Measurements from ENCODE around the gene TNRC18.
A peak's percentile ranks its signal among the peaks of the same experiment; 100 is the strongest.

Gene TNRC18

GRCh38 chr7:5428478-5429252 is 5.0 kb upstream of the TNRC18 start:
- DNase-seq (ENCODE audit: insufficient read length, low spot score) (no peak), FAIRE-seq (no peak)
- peak; percentile 28 for TF ChIP-seq CTCF (IDR thresholded peaks at IDR 0.05; ENCODE audit: insufficient read depth, missing control alignments)

- TF ChIP-seq CTCF (IDR thresholded peaks at IDR 0.05; ENCODE audit: insufficient read depth, missing control alignments): no peak
- DNase-seq (ENCODE audit: insufficient read length, low spot score): no peak
- no peak for FAIRE-seq
Measured at GRCh38 chr7:5426226-5426475, 2.5 kb upstream of the TNRC18 start.

GRCh38 chr7:5425507-5426225 is 2.0 kb upstream of the TNRC18 start:
- FAIRE-seq: no peak
- no peak for DNase-seq (ENCODE audit: insufficient read length, low spot score)
- no peak for TF ChIP-seq CTCF (IDR thresholded peaks at IDR 0.05; ENCODE audit: insufficient read depth, missing control alignments)

GRCh38 chr7:5424749-5425506 is 1.3 kb upstream of the TNRC18 start:
- no peak for TF ChIP-seq CTCF (IDR thresholded peaks at IDR 0.05; ENCODE audit: insufficient read depth, missing control alignments)
- FAIRE-seq (no peak), DNase-seq (ENCODE audit: insufficient read length, low spot score) (no peak)

- DNase-seq (ENCODE audit: insufficient read length, low spot score) (peak; percentile 75), FAIRE-seq (no peak)
- TF ChIP-seq CTCF (IDR thresholded peaks at IDR 0.05; ENCODE audit: insufficient read depth, missing control alignments): no peak
Measured at GRCh38 chr7:5423976-5424748, 528 bp upstream of the TNRC18 start.

GRCh38 chr7:5422396-5423305 is 983 bp downstream of the TNRC18 start:
- no peak for TF ChIP-seq CTCF (IDR thresholded peaks at IDR 0.05; ENCODE audit: insufficient read depth, missing control alignments)
- peak; percentile 16 for DNase-seq (ENCODE audit: insufficient read length, low spot score)
- no peak for FAIRE-seq
